Esophagus squamous epithelium (tissue), 5 donors: ENCODE measurements around the gene TCAF2. TPM values are rescaled to one million over a fixed set of nuclear protein-coding genes. Genes with fewer than 3 reads are reported as not detected.
"Not testable (repeated sequence)": the region's sequence is repeated elsewhere in the genome, so short reads cannot be mapped to it uniquely, and the experiment has no call there.

Experiments
- DNase-seq: peaks from one replicate; lab custom pipeline; 2025; lab: John Stamatoyannopoulos, UW
- H3K27ac ChIP-seq, 4 donors: fragments of 200-600 bp; sonication (generic); one replicate each; pipeline ENCODE4 v1.5.1; 2016 to 2019; ENCODE audit warnings: mild to moderate bottlenecking in 1 of 4
- H3K27me3 ChIP-seq, 4 donors: fragments of 200-600 bp; sonication (generic); 1 replicate in 3 of 4; 2 replicates in 1 of 4; pipeline versions ENCODE4 v1.5.1 to v1.6.0; 2017 to 2021; ENCODE audit warnings: antibody characterized with exemption in 1 of 4
- H3K36me3 ChIP-seq, 3 donors: fragments of 200-600 bp; sonication (generic); one replicate each; pipeline ENCODE4 v1.5.1; 2016 to 2019
- H3K4me1 ChIP-seq, 3 donors: fragments of 200-600 bp; sonication (generic); one replicate each; pipeline ENCODE4 v1.5.1; 2017 to 2019
- H3K4me3 ChIP-seq, 4 donors: fragments of 200-600 bp; sonication (generic); 1 replicate in 3 of 4; 2 replicates in 1 of 4; pipeline ENCODE4 v1.5.1; 2016 to 2019; ENCODE audit warnings: mild to moderate bottlenecking in 2 of 4, moderate library complexity in 1 of 4
- H3K9me3 ChIP-seq, 3 donors: fragments of 200-600 bp; sonication (generic); one replicate each; pipeline ENCODE4 v1.5.1; 2016 to 2019
- WGBS, 2 donors: methylation state at CpG; one replicate each; pipeline ENCODE4 v1.1.5; 2018; 5-methylcytosine and 5-hydroxymethylcytosine counted together
- intact Hi-C: fragments of 100-400 bp; cut with DNase I; formaldehyde crosslinking; loops from one replicate; pipeline ENCODE4 v1.15.0; 2022
- small RNA-seq, 4 donors: library from RNA; depleted of rRNA; stranded (forward); fragments of <200 nt; gene quantifications; one replicate each; pipeline ENCODE3, GENCODE V24; 2016
- total RNA-seq, 4 donors: library from RNA; depleted of rRNA; stranded (reverse); fragments of >200 nt; gene quantifications; one replicate each; pipeline ENCODE4 v1.1.0, GENCODE V29; 2016
- donor health status: DM: yes; HTN: yes; CAD: no.

TCAF2 gene
- total RNA-seq, 4 donors from 2014 or later, result 11.3 to 15.3 (median 13.4) TPM

- H3K27me3 ChIP-seq, H3K9me3 ChIP-seq, H3K4me3 ChIP-seq, H3K4me1 ChIP-seq, H3K27ac ChIP-seq, H3K36me3 ChIP-seq, DNase-seq, intact Hi-C loops: not testable (repeated sequence)
- WGBS, 2 donors, result no CpG with 5 or more reads among the region's 6 CpGs
Observed at GRCh38 chr7:143633013-143633618, 12.3 kb downstream of the TCAF2 start.

GRCh38 chr7:143635364-143636240, 14.8 kb downstream of the TCAF2 start:
- intact Hi-C loops, H3K27ac ChIP-seq, H3K4me1 ChIP-seq, H3K36me3 ChIP-seq, DNase-seq, H3K4me3 ChIP-seq, H3K9me3 ChIP-seq, H3K27me3 ChIP-seq: not testable (repeated sequence)
- WGBS, 2 donors, result no CpG with 5 or more reads among the region's 12 CpGs

- intact Hi-C loops, H3K4me1 ChIP-seq, H3K27ac ChIP-seq, H3K9me3 ChIP-seq, H3K27me3 ChIP-seq, H3K36me3 ChIP-seq, H3K4me3 ChIP-seq, DNase-seq: not testable (repeated sequence)
- no CpG with 5 or more reads among the region's 7 CpGs for WGBS, 2 donors
Observed at GRCh38 chr7:143639372-143639771, 18.6 kb downstream of the TCAF2 start.

- no CpG with 5 or more reads among the region's 9 CpGs for WGBS, 2 donors
- intact Hi-C loops, result not testable (repeated sequence)
Observed at GRCh38 chr7:143640528-143641189, 19.9 kb downstream of the TCAF2 start.

GRCh38 chr7:143646598-143646997, 25.8 kb downstream of the TCAF2 start:
- H3K36me3 ChIP-seq, DNase-seq, H3K4me1 ChIP-seq, H3K4me3 ChIP-seq, H3K9me3 ChIP-seq, intact Hi-C loops, H3K27me3 ChIP-seq, H3K27ac ChIP-seq: not testable (repeated sequence)
- no CpG with 5 or more reads among the region's 6 CpGs for WGBS, 2 donors

More at GRCh38 chr7:143640528-143641189, 19.9 kb downstream of the TCAF2 start:
- H3K4me3 ChIP-seq, H3K9me3 ChIP-seq, H3K4me1 ChIP-seq, H3K27me3 ChIP-seq, H3K36me3 ChIP-seq, DNase-seq, H3K27ac ChIP-seq: not testable (repeated sequence)

GRCh38 chr7:143649902-143650301, 29.1 kb downstream of the TCAF2 start:
- H3K9me3 ChIP-seq, H3K4me1 ChIP-seq, DNase-seq, H3K36me3 ChIP-seq, H3K4me3 ChIP-seq, intact Hi-C loops, H3K27ac ChIP-seq, H3K27me3 ChIP-seq: not testable (repeated sequence)
- no CpG with 5 or more reads among the region's 3 CpGs for WGBS, 2 donors

GRCh38 chr7:143650447-143650846, 29.7 kb downstream of the TCAF2 start:
- no CpG with 5 or more reads among the region's 8 CpGs for WGBS, 2 donors
- DNase-seq, H3K27me3 ChIP-seq, H3K4me1 ChIP-seq, H3K9me3 ChIP-seq, H3K4me3 ChIP-seq, H3K36me3 ChIP-seq, H3K27ac ChIP-seq, intact Hi-C loops: not testable (repeated sequence)

Small RNA genes within 50 kb of the gene (small RNA-seq; reads per million reads assigned to genes)
- 0 reads per million in 4 donors for gene AC073264.2
- 0 reads per million in 4 donors for gene RNU6-162P

Other genes with a start within 250 kb of the TCAF2 start
- gene ZYX, start 239.6 kb upstream of the TCAF2 start, total RNA-seq, result 10 to 100 TPM; 40.2 to 78.8 (median 68.6) TPM
- gene EPHA1, start 212.1 kb upstream of the TCAF2 start, total RNA-seq, result 100 to 1,000 TPM in 1 of 4 donors, 10 to 100 TPM in 3; 64.5 to 132 (median 77.4) TPM
- not detected for gene TAS2R60, start 177.5 kb upstream of the TCAF2 start, total RNA-seq
- gene TAS2R41, start 143.1 kb upstream of the TCAF2 start, total RNA-seq, result under 1 TPM in 1 of 4 donors, not detected in 3; 0.70 TPM
- 1 to 10 TPM in 2 of 4 donors, not detected in 2; 1.4 to 2.3 TPM for gene CTAGE15, start 49.2 kb upstream of the TCAF2 start, total RNA-seq
- 1 to 10 TPM in 1 of 4 donors, under 1 TPM in 2, not detected in 1; 0.57 to 1.5 (median 0.80) TPM for gene CTAGE6, start 136.7 kb downstream of the TCAF2 start, total RNA-seq